A549 (cell line): Measurements from ENCODE around the gene TFPI2. TPM values are rescaled to one million over a fixed set of nuclear protein-coding genes. Genes with fewer than 3 reads are reported as not detected.
A peak's percentile ranks its signal among the peaks of the same experiment; 100 is the strongest.

Experiments used
- ATAC-seq, 2 experiments: fragments of 200-7000 bp in 1 of 2; fragments of >200 bp in 1 of 2; cut with Nextera tagmentation in 1 of 2; cut with Tn5 transposase in 1 of 2; 3 replicates each; pipeline versions ENCODE4 v1.8.0 to v1.9.1; 2018 to 2020; ENCODE audit warnings: mild to moderate bottlenecking in 1 of 2, moderate library complexity in 1 of 2
- CTCF ChIA-PET: fragments of 300-600 bp; sonication (Branson Sonifier 250); formaldehyde crosslinking; extraction: SDS; loops from one replicate; lab custom pipeline; 2021; ENCODE audit warnings: antibody characterized with exemption, inconsistent platforms; lab: Yijun Ruan, JAX
- POLR2A ChIA-PET: fragments of 350-600 bp; formaldehyde crosslinking; extraction: SDS; loops from one replicate; lab custom pipeline; 2021; ENCODE audit warnings: antibody characterized with exemption, inconsistent platforms; lab: Yijun Ruan, JAX
- DNase-seq, 2 experiments: peaks; one replicate each; pipeline versions ENCODE4 v3.0.0 to v3.0.0-alpha.2; 2011 to 2016; ENCODE audit warnings: low read depth in 1 of 2, low spot score in 1 of 2
- FAIRE-seq: peaks from 2 replicates; lab custom pipeline; 2011; peaks lifted over from hg19 to GRCh38; lab: Jason Lieb, UNC
- H3K27ac ChIP-seq, 2 experiments: fragments of >200 bp; sonication (Bioruptor Twin); formaldehyde crosslinking; 3 replicates each; pipeline ENCODE4 v1.5.1; 2016 to 2017
- H3K4me1 ChIP-seq: fragments of >200 bp; sonication (Bioruptor Twin); formaldehyde crosslinking; 3 replicates; pipeline ENCODE4 v1.6.1; 2016
- H3K4me2 ChIP-seq: fragments of >200 bp; sonication (Bioruptor Twin); formaldehyde crosslinking; 3 replicates; pipeline ENCODE4 v1.6.1; 2016
- H3K4me3 ChIP-seq: fragments of >200 bp; sonication (Bioruptor Twin); formaldehyde crosslinking; 3 replicates; pipeline ENCODE4 v1.5.1; 2016
- H3K9me3 ChIP-seq: fragments of >200 bp; sonication (Bioruptor Twin); formaldehyde crosslinking; 3 replicates; pipeline ENCODE4 v1.6.1; 2016
- BHLHE40 ChIP-seq: IDR thresholded peaks from 2 replicates; pipeline ENCODE4 v1.6.1; 2012; ENCODE audit warnings: low read depth, low read length, inconsistent platforms
- CBX2 ChIP-seq: fragments of 200-600 bp; sonication (generic); IDR thresholded peaks from 2 replicates; pipeline ENCODE4 v1.6.1; 2016; ENCODE audit warnings: low read depth, mild to moderate bottlenecking, borderline replicate concordance
- CBX8 ChIP-seq: fragments of 200-600 bp; sonication (generic); IDR thresholded peaks from 2 replicates; pipeline ENCODE4 v1.6.1; 2016
- CHD2 ChIP-seq: fragments of 150-350 bp; IDR thresholded peaks from 2 replicates; pipeline ENCODE4 v1.6.1; 2014; ENCODE audit warnings: low read length; ENCODE audit not compliant: partially characterized antibody
- EHF ChIP-seq: fragments of 250-450 bp; sonication (Bioruptor Pico); IDR thresholded peaks from 2 replicates; pipeline ENCODE4 v1.5.0; 2020; ENCODE audit warnings: mild to moderate bottlenecking
- EHMT2 ChIP-seq: fragments of 200-600 bp; sonication (generic); IDR thresholded peaks from 2 replicates; pipeline ENCODE4 v1.6.1; 2016; ENCODE audit warnings: antibody characterized with exemption, low read depth, mild to moderate bottlenecking, moderate library complexity
- EP300 ChIP-seq, 2 experiments: fragments of >200 bp; sonication (Bioruptor Twin); formaldehyde crosslinking; IDR thresholded peaks; 2 replicates in 1 of 2; 3 replicates in 1 of 2; pipeline ENCODE4 v1.6.1; 2016 to 2017
- ESRRA ChIP-seq: fragments of 150-350 bp; IDR thresholded peaks from 2 replicates; pipeline ENCODE4 v1.6.1; 2014; ENCODE audit warnings: mild to moderate bottlenecking, low read length, borderline replicate concordance
- FOSB ChIP-seq: fragments of 250-450 bp; sonication (Bioruptor Pico); IDR thresholded peaks from 2 replicates; pipeline ENCODE4 v1.5.0; 2020; ENCODE audit warnings: mild to moderate bottlenecking, moderate library complexity
- FOXS1 ChIP-seq: fragments of 250-450 bp; sonication (Bioruptor Pico); IDR thresholded peaks from 2 replicates; pipeline ENCODE4 v1.5.0; 2020; ENCODE audit warnings: mild to moderate bottlenecking, moderate library complexity
- GATA3 ChIP-seq: IDR thresholded peaks from 2 replicates; pipeline ENCODE4 v1.6.1; 2012; ENCODE audit warnings: borderline replicate concordance
- KDM5A ChIP-seq: fragments of 200-600 bp; sonication (generic); IDR thresholded peaks from 2 replicates; pipeline ENCODE4 v1.6.1; 2016; ENCODE audit warnings: antibody characterized with exemption, mild to moderate bottlenecking
- MYC ChIP-seq: IDR thresholded peaks from 2 replicates; pipeline ENCODE4 v1.6.1; 2012; ENCODE audit warnings: mild to moderate bottlenecking, inconsistent platforms, low read length, improper control_type of control experiment, borderline replicate concordance
- NR3C1 ChIP-seq: fragments of >200 bp; sonication (Bioruptor Twin); formaldehyde crosslinking; IDR thresholded peaks from 3 replicates; pipeline ENCODE4 v1.6.1; 2017
- POLR2A ChIP-seq: IDR thresholded peaks from 2 replicates; pipeline ENCODE4 v1.6.1; 2012; ENCODE audit warnings: mild to moderate bottlenecking, low read length
- POLR2AphosphoS2 ChIP-seq: conservative IDR thresholded peaks from 2 replicates; pipeline ENCODE4 v1.6.1; 2012; ENCODE audit warnings: low read length, improper control_type of control experiment, inconsistent platforms
- RCOR1 ChIP-seq: fragments of 150-350 bp; IDR thresholded peaks from 2 replicates; pipeline ENCODE4 v1.6.1; 2014; ENCODE audit warnings: antibody characterized with exemption, low read length, low read depth
- RFX5 ChIP-seq: fragments of 450-650 bp; IDR thresholded peaks from 2 replicates; pipeline ENCODE4 v1.7.1; 2014; ENCODE audit warnings: antibody characterized with exemption, mild to moderate bottlenecking, moderate library complexity
- RNF2 ChIP-seq: fragments of 200-600 bp; sonication (generic); IDR thresholded peaks from 2 replicates; pipeline ENCODE4 v1.6.1; 2016; ENCODE audit warnings: low read depth, mild to moderate bottlenecking, antibody characterized with exemption, moderate library complexity, borderline replicate concordance
- SMC3 ChIP-seq: fragments of >200 bp; sonication (Bioruptor Twin); formaldehyde crosslinking; IDR thresholded peaks from 3 replicates; pipeline ENCODE4 v1.6.1; 2018; ENCODE audit warnings: inconsistent platforms
- SREBF2 ChIP-seq: fragments of 450-650 bp; IDR thresholded peaks from 2 replicates; pipeline ENCODE4 v1.6.1; 2014; ENCODE audit warnings: mild to moderate bottlenecking, moderate library complexity
- ZC3H11A ChIP-seq: fragments of 450-650 bp; IDR thresholded peaks from 2 replicates; pipeline ENCODE4 v1.6.1; 2014; ENCODE audit warnings: antibody characterized with exemption, mild to moderate bottlenecking
- ZFP36 ChIP-seq: fragments of 450-650 bp; IDR thresholded peaks from 2 replicates; pipeline ENCODE4 v1.6.1; 2014; ENCODE audit warnings: borderline replicate concordance; ENCODE audit not compliant: partially characterized antibody
- ZSCAN20 ChIP-seq: fragments of 250-450 bp; sonication (Bioruptor Pico); IDR thresholded peaks from 2 replicates; pipeline ENCODE4 v1.8.0; 2022; ENCODE audit warnings: mild to moderate bottlenecking, moderate library complexity
- WGBS: methylation state at CpG from one replicate; pipeline ENCODE4 v1.1.6; 2017; ENCODE audit errors: missing lambda C conversion rate; 5-methylcytosine and 5-hydroxymethylcytosine counted together
- polyA plus RNA-seq, 4 experiments: library from polyadenylated mRNA; depleted of rRNA in 3 of 4; stranded (reverse); fragments of >200 nt; fragmentation: RNase III in 1 of 4; extraction: RNeasy Plus Mini Kit Qiagen cat#74134 plus additional on column Dnase treatment in 1 of 4; gene quantifications; 2 replicates in 3 of 4; 3 replicates in 1 of 4; pipeline ENCODE4 v1.2.3, GENCODE V29; 2011 to 2017
- TF ChIP-seq, protein P1 (sequence below): fragments of 250-450 bp; sonication (Bioruptor Pico); IDR thresholded peaks from 2 replicates; pipeline ENCODE4 v1.5.0; 2020; ENCODE audit warnings: low read depth, mild to moderate bottlenecking, moderate library complexity
- TF ChIP-seq, protein P2 (sequence below): fragments of >200 bp; sonication (Bioruptor Twin); formaldehyde crosslinking; IDR thresholded peaks from 2 replicates; pipeline ENCODE4 v1.6.1; 2016
- TF ChIP-seq, protein P3 (sequence below): fragments of 450-650 bp; IDR thresholded peaks from 2 replicates; pipeline ENCODE4 v1.6.1; 2014; ENCODE audit warnings: antibody characterized with exemption
- TF ChIP-seq, protein P4 (sequence below): IDR thresholded peaks from 2 replicates; pipeline ENCODE4 v1.6.1; 2012
- TF ChIP-seq, protein P5 (sequence below): fragments of >200 bp; sonication (Bioruptor Twin); formaldehyde crosslinking; IDR thresholded peaks from 3 replicates; pipeline ENCODE4 v1.6.1; 2016
- TF ChIP-seq, protein P6 (sequence below): fragments of >200 bp; sonication (Bioruptor Twin); formaldehyde crosslinking; IDR thresholded peaks from 3 replicates; pipeline ENCODE4 v1.5.1; 2016

The TFPI2 gene
- polyA plus RNA-seq, 2 of the 4 experiments (the other 2 are of a cell fraction) = 156 to 172 TPM

DNA sequence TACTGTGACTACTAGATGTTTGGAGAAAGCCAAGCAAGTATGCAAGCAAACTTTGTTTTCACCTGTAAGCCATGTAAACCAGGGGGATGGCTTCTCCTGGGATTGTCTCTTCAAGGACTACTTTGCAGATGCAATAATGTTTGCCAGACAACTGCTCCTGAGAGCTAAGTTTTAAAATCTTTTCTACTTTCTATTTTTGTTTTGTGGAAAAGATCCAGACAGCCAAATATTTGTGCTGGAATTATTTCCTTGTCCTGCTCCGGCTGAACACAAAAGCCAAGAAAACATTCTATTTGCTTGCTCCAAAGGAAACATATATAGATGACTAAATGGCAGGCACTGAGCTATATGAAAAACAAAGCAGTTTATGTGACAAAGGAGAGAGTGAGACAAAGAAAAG is 51.6 kb downstream of the TFPI2 start:
- CTCF ChIA-PET = interaction anchor here (1.4 kb wide), 1 partner anchor 218 kb away, joined by 3 read pairs; no protein-coding TSS in a partner anchor
- TF ChIP-seq ZSCAN20 (CRISPR knock-in tag) (no peak), CBX8 (no peak), FOSB (no peak), POLR2A (no peak)
- TF ChIP-seq, protein P1, sequence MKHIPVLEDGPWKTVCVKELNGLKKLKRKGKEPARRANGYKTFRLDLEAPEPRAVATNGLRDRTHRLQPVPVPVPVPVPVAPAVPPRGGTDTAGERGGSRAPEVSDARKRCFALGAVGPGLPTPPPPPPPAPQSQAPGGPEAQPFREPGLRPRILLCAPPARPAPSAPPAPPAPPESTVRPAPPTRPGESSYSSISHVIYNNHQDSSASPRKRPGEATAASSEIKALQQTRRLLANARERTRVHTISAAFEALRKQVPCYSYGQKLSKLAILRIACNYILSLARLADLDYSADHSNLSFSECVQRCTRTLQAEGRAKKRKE (CRISPR knock-in tag) = no peak
- POLR2A ChIA-PET = no interaction called here

DNA sequence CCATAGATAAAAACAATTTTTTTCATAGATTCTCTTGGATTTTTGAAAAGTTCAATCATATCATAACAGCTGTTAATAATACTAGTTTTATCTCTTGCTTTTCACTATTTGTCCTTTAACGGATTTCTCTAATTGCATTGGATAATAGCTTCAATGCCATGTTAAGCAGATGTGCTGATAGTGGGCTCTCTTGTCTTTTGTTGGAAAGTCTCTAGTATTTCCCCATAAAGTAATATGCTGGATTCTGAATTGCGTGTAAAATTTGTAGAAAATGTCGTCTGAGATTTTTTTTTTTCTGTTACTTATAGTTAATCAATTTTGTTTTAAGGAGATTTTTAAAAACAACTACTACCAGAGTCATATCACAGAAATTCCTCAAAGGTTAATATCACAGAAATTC is 53.3 kb downstream of the TFPI2 start:
- ChIA-PET POLR2A (no interaction called here), CTCF (no interaction called here)
- Histone ChIP-seq H3K4me3 (no peak overlapping the region), H3K27ac (no peak overlapping the region), H3K4me2 (no peak overlapping the region), H3K9me3 (no peaks in the 10 kb centered on the region), H3K4me1 (no peaks in the 10 kb centered on the region)
- TF ChIP-seq NR3C1 = no peak
- no peak for TF ChIP-seq FOXS1 (CRISPR knock-in tag)
- no peak for TF ChIP-seq EHMT2
- TF ChIP-seq SREBF2 = no peak
- TF ChIP-seq CHD2 = no peak
- no peak for TF ChIP-seq FOSB
- no peak for TF ChIP-seq CBX2
- no peak for TF ChIP-seq ZFP36
- TF ChIP-seq, protein P2, sequence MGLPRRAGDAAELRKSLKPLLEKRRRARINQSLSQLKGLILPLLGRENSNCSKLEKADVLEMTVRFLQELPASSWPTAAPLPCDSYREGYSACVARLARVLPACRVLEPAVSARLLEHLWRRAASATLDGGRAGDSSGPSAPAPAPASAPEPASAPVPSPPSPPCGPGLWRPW = no peak
- TF ChIP-seq, protein P3, sequence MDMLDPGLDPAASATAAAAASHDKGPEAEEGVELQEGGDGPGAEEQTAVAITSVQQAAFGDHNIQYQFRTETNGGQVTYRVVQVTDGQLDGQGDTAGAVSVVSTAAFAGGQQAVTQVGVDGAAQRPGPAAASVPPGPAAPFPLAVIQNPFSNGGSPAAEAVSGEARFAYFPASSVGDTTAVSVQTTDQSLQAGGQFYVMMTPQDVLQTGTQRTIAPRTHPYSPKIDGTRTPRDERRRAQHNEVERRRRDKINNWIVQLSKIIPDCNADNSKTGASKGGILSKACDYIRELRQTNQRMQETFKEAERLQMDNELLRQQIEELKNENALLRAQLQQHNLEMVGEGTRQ = no peak
- TF ChIP-seq ZC3H11A = no peak
- TF ChIP-seq, protein P4, sequence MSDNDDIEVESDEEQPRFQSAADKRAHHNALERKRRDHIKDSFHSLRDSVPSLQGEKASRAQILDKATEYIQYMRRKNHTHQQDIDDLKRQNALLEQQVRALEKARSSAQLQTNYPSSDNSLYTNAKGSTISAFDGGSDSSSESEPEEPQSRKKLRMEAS = no peak
- no peak for TF ChIP-seq ESRRA
- WGBS = 81% methylated on average over 3 of the region's 3 CpGs
- no peak for ATAC-seq
- no peak for FAIRE-seq
- no peak for DNase-seq

More for the DNA sequence above, 51.6 kb downstream of the TFPI2 start:
- H3K4me3 ChIP-seq = no peak overlapping the region
- WGBS = 21% methylated on average over 1 of the region's 1 CpG
- no peak overlapping the region for H3K4me2 ChIP-seq
- DNase-seq (no peak), ATAC-seq (no peak), FAIRE-seq (no peak)
- no peaks in the 10 kb centered on the region for H3K4me1 ChIP-seq
- H3K9me3 ChIP-seq = no peaks in the 10 kb centered on the region
- no peak overlapping the region for H3K27ac ChIP-seq

DNA sequence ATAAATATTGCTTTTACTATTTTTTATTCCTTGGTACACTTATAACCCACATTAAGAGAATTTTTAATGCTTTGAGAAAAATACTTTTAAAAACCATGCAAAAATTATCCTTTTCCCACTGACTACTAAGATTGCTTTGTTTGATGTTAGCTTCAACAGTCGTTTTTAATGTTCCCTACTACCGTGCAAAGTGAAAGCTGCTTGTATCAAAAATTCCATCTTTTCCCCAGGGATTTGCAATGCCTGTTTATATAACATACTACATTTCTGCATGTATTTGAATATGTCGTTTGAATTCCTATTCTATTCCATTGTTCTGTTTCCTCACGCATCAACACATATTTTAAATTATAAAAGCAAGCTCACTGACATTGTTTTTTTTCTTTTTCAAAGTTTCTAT is 54.4 kb downstream of the TFPI2 start:
- FAIRE-seq (peak; percentile 49), DNase-seq (no peak), ATAC-seq (no peak)
- Histone ChIP-seq H3K4me3 (no peak overlapping the region), H3K9me3 (no peaks in the 10 kb centered on the region), H3K27ac (no peak overlapping the region), H3K4me2 (no peak overlapping the region), H3K4me1 (no peaks in the 10 kb centered on the region)
- CTCF ChIA-PET = no interaction called here
- POLR2A ChIA-PET = no interaction called here
- WGBS = 63% methylated on average over 4 of the region's 4 CpGs
- TF ChIP-seq MYC (no peak), RNF2 (no peak), EHF (CRISPR knock-in tag) (no peak), POLR2AphosphoS2 (no peak), RFX5 (no peak), CHD2 (no peak), BHLHE40 (no peak), FOXS1 (CRISPR knock-in tag) (no peak), EP300 (IDR thresholded peaks at IDR 0.05) (no peak), RCOR1 (no peak), GATA3 (no peak), SMC3 (no peak), KDM5A (no peak)
- TF ChIP-seq, protein P4 = no peak
- TF ChIP-seq, protein P5, sequence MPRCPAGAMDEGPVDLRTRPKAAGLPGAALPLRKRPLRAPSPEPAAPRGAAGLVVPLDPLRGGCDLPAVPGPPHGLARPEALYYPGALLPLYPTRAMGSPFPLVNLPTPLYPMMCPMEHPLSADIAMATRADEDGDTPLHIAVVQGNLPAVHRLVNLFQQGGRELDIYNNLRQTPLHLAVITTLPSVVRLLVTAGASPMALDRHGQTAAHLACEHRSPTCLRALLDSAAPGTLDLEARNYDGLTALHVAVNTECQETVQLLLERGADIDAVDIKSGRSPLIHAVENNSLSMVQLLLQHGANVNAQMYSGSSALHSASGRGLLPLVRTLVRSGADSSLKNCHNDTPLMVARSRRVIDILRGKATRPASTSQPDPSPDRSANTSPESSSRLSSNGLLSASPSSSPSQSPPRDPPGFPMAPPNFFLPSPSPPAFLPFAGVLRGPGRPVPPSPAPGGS = no peak
- TF ChIP-seq, protein P2 = no peak
- TF ChIP-seq, protein P6, sequence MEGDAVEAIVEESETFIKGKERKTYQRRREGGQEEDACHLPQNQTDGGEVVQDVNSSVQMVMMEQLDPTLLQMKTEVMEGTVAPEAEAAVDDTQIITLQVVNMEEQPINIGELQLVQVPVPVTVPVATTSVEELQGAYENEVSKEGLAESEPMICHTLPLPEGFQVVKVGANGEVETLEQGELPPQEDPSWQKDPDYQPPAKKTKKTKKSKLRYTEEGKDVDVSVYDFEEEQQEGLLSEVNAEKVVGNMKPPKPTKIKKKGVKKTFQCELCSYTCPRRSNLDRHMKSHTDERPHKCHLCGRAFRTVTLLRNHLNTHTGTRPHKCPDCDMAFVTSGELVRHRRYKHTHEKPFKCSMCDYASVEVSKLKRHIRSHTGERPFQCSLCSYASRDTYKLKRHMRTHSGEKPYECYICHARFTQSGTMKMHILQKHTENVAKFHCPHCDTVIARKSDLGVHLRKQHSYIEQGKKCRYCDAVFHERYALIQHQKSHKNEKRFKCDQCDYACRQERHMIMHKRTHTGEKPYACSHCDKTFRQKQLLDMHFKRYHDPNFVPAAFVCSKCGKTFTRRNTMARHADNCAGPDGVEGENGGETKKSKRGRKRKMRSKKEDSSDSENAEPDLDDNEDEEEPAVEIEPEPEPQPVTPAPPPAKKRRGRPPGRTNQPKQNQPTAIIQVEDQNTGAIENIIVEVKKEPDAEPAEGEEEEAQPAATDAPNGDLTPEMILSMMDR = no peak
- TF ChIP-seq, protein P1 (CRISPR knock-in tag) = no peak
